OCI-LY7 (cell line): ENCODE results near the gene ANKFN1. TPM values are rescaled to one million over a fixed set of nuclear protein-coding genes. Genes with fewer than 3 reads are reported as not detected.

Experiments
- BruUV-seq: library from RNA; stranded (reverse); fragments of 400-500 nt; replicated peaks from 2 replicates; lab custom pipeline; 2021; lab: Mats Ljungman, UMichigan
- CTCF ChIA-PET: fragments of 300-600 bp; sonication (Branson Sonifier 250); formaldehyde crosslinking; loops from one replicate; lab custom pipeline; 2022; ENCODE audit warnings: antibody characterized with exemption; ENCODE audit not compliant: unreplicated experiment; lab: Charles Lee
- POLR2A ChIA-PET: fragments of 300-600 bp; sonication (Branson Sonifier 250); formaldehyde crosslinking; loops from one replicate; lab custom pipeline; 2022; ENCODE audit warnings: antibody characterized with exemption; lab: Charles Lee
- DNase-seq: peaks from one replicate; pipeline ENCODE4 v3.0.0-alpha.2; 2015; ENCODE audit warnings: low spot score
- H2AFZ ChIP-seq: fragments of 200-600 bp; sonication (generic), shearing (Covaris generic); 2 replicates; pipeline ENCODE4 v1.6.1; 2014; ENCODE audit warnings: mild to moderate bottlenecking, antibody characterized with exemption, low read length, moderate library complexity
- H3K27ac ChIP-seq: fragments of 200-600 bp; sonication (generic); 2 replicates; pipeline ENCODE4 v1.5.1; 2014; ENCODE audit warnings: mixed run types, low read depth, mild to moderate bottlenecking, moderate library complexity, low read length, inconsistent platforms; ENCODE audit not compliant: poor library complexity, severe bottlenecking
- H3K36me3 ChIP-seq: fragments of 200-600 bp; sonication (generic); 2 replicates; pipeline ENCODE4 v1.6.1; 2014; ENCODE audit warnings: mild to moderate bottlenecking, antibody characterized with exemption, low read length, moderate library complexity, mixed read lengths; ENCODE audit not compliant: insufficient read depth
- H3K4me1 ChIP-seq: fragments of 200-600 bp; sonication (generic); 2 replicates; pipeline ENCODE4 v1.5.1; 2014; ENCODE audit warnings: mild to moderate bottlenecking, low read length; ENCODE audit not compliant: insufficient read depth, poor library complexity, severe bottlenecking
- H3K4me2 ChIP-seq: fragments of 200-600 bp; sonication (generic); 2 replicates; pipeline ENCODE4 v1.6.1; 2014; ENCODE audit warnings: mild to moderate bottlenecking, low read length
- H3K4me3 ChIP-seq: fragments of 200-600 bp; sonication (generic); 2 replicates; pipeline ENCODE4 v1.5.1; 2014; ENCODE audit warnings: mild to moderate bottlenecking, low read depth, low read length; ENCODE audit not compliant: poor library complexity, severe bottlenecking
- H3K79me2 ChIP-seq: fragments of 200-600 bp; sonication (generic); 2 replicates; pipeline ENCODE4 v1.6.1; 2016; ENCODE audit warnings: low read depth, mild to moderate bottlenecking, low read length, moderate library complexity, mixed read lengths; ENCODE audit not compliant: insufficient read depth
- H3K9me2 ChIP-seq: fragments of 200-600 bp; sonication (generic); 2 replicates; pipeline ENCODE4 v1.6.1; 2016; ENCODE audit warnings: mild to moderate bottlenecking, low read length, mixed read lengths; ENCODE audit not compliant: insufficient read depth
- H3K9me3 ChIP-seq: fragments of 200-600 bp; sonication (generic); 2 replicates; pipeline ENCODE4 v1.6.1; 2014; ENCODE audit warnings: mild to moderate bottlenecking, mixed run types, low read length, mixed read lengths
- H4K20me1 ChIP-seq: fragments of 200-600 bp; sonication (generic); 2 replicates; pipeline ENCODE4 v1.6.1; 2014; ENCODE audit warnings: mild to moderate bottlenecking, antibody characterized with exemption, low read length, moderate library complexity, mixed read lengths; ENCODE audit not compliant: insufficient read depth
- CTCF ChIP-seq: fragments of 200-600 bp; sonication (generic); conservative IDR thresholded peaks from 2 replicates; pipeline ENCODE4 v1.5.1; 2014; ENCODE audit warnings: mild to moderate bottlenecking, antibody characterized with exemption, low read length, moderate library complexity, mixed read lengths
- EZH2phosphoT487 ChIP-seq: fragments of 200-600 bp; sonication (generic); IDR thresholded peaks from 2 replicates; pipeline ENCODE4 v1.6.1; 2018; ENCODE audit warnings: low read depth, borderline replicate concordance, mild to moderate bottlenecking, mixed run types, antibody characterized with exemption, low read length, moderate library complexity, mixed read lengths
- intact Hi-C: fragments of 100-400 bp; cut with micrococcal nuclease; formaldehyde crosslinking; loops from one replicate; pipeline ENCODE4 v1.10.0; 2022; ENCODE audit not compliant: unreplicated experiment
- total RNA-seq, 2 experiments: library from RNA; depleted of rRNA in 1 of 2; stranded (reverse); fragments of >200 nt in 1 of 2; shearing (Covaris generic) in 1 of 2; gene quantifications; 2 replicates each; pipeline ENCODE4 v1.2.3, GENCODE V29; 2014 to 2022

Gene ANKFN1
- total RNA-seq, 2 experiments from 2014 or later: 0.67 TPM; not detected in 1

- Histone ChIP-seq H3K9me2 (peaks cover 3% of the 10 kb centered on the region; the same call in 1 of the 2 replicates), H3K4me2 (no peak overlapping the region), H4K20me1 (no peaks in the 10 kb centered on the region), H3K27ac (no peak overlapping the region), H3K9me3 (no peaks in the 10 kb centered on the region), H3K79me2 (no peaks in the 10 kb centered on the region), H3K4me3 (no peak overlapping the region), H3K36me3 (no peaks in the 10 kb centered on the region), H3K4me1 (no peaks in the 10 kb centered on the region), H2AFZ (no peak overlapping the region)
- DNase-seq: no peak
- BruUV-seq: no TSS peak
- TF ChIP-seq CTCF: no peak
- TF ChIP-seq EZH2phosphoT487: no peak
- intact Hi-C loops: no loop called here
- POLR2A ChIA-PET: no interaction called here
- CTCF ChIA-PET: no interaction called here
Observed at GRCh38 chr17:56359518-56359917, 206.2 kb downstream of the ANKFN1 start.

- no peaks in the 10 kb centered on the region for H3K9me3 ChIP-seq
- H3K4me2 ChIP-seq: no peak overlapping the region
- POLR2A ChIA-PET: no interaction called here
- no peaks in the 10 kb centered on the region for H3K79me2 ChIP-seq
- TF ChIP-seq CTCF (no peak), EZH2phosphoT487 (no peak)
- CTCF ChIA-PET: no interaction called here
- H2AFZ ChIP-seq: no peak overlapping the region
- H3K4me1 ChIP-seq: no peaks in the 10 kb centered on the region
- no peaks in the 10 kb centered on the region for H4K20me1 ChIP-seq
- peaks cover under 1% of the 10 kb centered on the region; the same call in 1 of the 2 replicates for H3K9me2 ChIP-seq
- BruUV-seq: no TSS peak
- no peak overlapping the region for H3K4me3 ChIP-seq
- intact Hi-C loops: no loop called here
- H3K36me3 ChIP-seq: no peaks in the 10 kb centered on the region
- H3K27ac ChIP-seq: no peak overlapping the region
- no peak for DNase-seq
Observed at GRCh38 chr17:56367366-56367765, 214.1 kb downstream of the ANKFN1 start.

- intact Hi-C loops: no loop called here
- H3K9me3 ChIP-seq: no peaks in the 10 kb centered on the region; the same call in 1 of the 2 replicates
- no peaks in the 10 kb centered on the region for H3K4me1 ChIP-seq
- no peaks in the 10 kb centered on the region for H3K36me3 ChIP-seq
- no peaks in the 10 kb centered on the region for H3K9me2 ChIP-seq
- H3K79me2 ChIP-seq: no peaks in the 10 kb centered on the region
- no peak overlapping the region for H3K27ac ChIP-seq
- TF ChIP-seq CTCF (no peak), EZH2phosphoT487 (no peak)
- H3K4me3 ChIP-seq: no peak overlapping the region
- H2AFZ ChIP-seq: no peak overlapping the region
- CTCF ChIA-PET: no interaction called here
- BruUV-seq: no TSS peak
- H4K20me1 ChIP-seq: no peaks in the 10 kb centered on the region
- H3K4me2 ChIP-seq: no peak overlapping the region
- no peak for DNase-seq
- POLR2A ChIA-PET: no interaction called here
Observed at GRCh38 chr17:56373981-56374833, 220.9 kb downstream of the ANKFN1 start.
